T-helper 1 cell treated with Interleukin-12 subunit alpha and Interleukin-12 subunit beta and Interleukin-4 antibody, amounts not matched to agents 30 ng/mL and 1 ng/mL, for 36 hours (primary cell): ENCODE measurements around the gene GSTO2. TPM values are rescaled to one million over a fixed set of nuclear protein-coding genes. Genes with fewer than 3 reads are reported as not detected.

ENCODE experiments used
- intact Hi-C: fragments of 100-400 bp; cut with micrococcal nuclease; formaldehyde crosslinking; loops from one replicate; pipeline ENCODE4 v1.15.1; 2024
- total RNA-seq: library from RNA; stranded (reverse); gene quantifications from 2 replicates; pipeline ENCODE4 v1.2.3, GENCODE V29; 2022

The GSTO2 gene
- total RNA-seq, 1 donor from 2014 or later: 1.4 TPM

DNA sequence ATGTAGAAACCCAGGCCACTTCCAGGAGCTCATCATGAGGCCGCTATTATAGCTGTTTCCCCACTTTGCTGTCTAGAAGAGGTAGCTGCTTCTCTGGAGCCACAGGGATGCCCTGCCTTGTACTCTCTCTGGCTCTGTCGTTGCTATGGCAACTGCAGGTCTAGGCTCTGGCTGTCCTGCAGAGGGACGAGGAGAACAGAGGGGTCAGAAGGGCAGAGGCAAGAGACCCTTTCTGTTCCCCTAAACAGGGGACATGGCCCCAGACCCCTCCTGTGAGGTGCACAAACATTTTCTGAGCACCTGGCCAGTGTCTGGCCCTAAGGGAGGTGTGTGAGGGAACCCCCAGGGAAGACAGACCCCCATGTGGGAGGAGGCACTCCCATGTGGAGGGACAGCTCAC lies 37.9 kb downstream of the GSTO2 start:
- intact Hi-C loops: no loop called here

DNA sequence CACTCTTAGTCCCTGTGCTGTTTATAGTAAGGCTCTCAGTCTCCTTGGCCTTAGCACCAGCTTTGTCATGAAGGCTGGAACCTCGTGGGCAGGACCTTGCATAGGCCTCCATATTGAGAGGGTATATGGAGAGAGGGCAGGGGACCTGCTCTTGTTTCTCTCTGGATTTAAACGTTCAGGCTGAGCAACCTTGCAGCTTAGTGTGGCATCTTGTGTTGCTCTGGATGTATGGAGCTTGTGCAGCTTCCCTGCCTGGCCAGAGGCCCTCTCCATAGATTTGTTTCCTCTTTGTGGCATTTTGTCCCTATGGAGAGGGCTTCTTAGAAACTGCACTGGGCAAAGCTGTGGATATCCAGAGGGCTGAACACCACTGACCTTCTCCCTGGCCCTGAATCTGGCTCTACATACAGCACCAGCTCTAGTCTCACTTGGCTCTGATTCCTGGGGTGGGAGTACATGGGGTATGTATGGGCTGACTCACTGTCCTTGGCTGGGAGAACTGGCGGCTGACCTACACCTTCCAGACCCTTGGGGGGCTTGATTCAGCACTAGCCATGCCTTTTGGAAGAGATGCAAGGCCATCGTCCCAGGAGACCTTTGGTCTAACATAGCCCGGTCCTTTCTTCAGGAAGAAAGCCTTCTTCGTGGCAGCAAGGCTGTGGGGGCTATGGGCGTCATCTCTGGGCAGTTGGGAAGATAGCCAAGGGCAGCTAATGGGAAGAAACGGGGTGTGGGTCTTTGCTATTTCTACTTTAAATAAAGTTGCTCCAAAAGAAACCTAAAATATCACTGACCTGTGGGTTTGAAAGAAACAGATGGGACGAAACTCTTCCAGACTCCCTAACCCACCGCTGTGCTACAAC lies 38.8 kb downstream of the GSTO2 start:
- intact Hi-C loops: loop anchor here (1.0 to 2.0 kb wide), 2 partner anchors 13 to 21 kb away; no protein-coding TSS in a partner anchor

DNA sequence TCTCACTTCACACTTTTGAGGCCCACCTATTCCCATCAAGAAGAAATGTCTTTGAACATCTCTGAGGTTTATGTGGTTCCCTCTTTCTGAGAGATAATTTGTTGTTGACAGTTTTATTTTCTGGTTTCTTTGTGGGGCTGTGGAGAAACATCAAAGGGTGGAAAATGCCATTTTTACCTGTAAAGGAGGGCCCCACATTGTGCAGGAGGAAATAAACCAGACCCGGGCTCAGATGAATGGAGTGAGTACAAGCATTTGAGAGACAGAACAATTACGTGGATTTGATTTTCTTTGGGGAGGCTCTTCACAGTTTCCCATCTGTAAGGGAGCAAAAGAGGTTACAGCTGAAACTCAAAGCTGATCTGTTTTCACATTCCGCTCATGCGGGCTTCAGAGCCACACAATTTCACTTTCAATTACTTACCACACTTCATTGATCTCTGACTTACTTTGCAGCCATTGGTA lies 39.5 kb downstream of the GSTO2 start:
- intact Hi-C loops: loop anchor here (1.0 to 2.0 kb wide), 2 partner anchors 13 to 20 kb away; no protein-coding TSS in a partner anchor

DNA sequence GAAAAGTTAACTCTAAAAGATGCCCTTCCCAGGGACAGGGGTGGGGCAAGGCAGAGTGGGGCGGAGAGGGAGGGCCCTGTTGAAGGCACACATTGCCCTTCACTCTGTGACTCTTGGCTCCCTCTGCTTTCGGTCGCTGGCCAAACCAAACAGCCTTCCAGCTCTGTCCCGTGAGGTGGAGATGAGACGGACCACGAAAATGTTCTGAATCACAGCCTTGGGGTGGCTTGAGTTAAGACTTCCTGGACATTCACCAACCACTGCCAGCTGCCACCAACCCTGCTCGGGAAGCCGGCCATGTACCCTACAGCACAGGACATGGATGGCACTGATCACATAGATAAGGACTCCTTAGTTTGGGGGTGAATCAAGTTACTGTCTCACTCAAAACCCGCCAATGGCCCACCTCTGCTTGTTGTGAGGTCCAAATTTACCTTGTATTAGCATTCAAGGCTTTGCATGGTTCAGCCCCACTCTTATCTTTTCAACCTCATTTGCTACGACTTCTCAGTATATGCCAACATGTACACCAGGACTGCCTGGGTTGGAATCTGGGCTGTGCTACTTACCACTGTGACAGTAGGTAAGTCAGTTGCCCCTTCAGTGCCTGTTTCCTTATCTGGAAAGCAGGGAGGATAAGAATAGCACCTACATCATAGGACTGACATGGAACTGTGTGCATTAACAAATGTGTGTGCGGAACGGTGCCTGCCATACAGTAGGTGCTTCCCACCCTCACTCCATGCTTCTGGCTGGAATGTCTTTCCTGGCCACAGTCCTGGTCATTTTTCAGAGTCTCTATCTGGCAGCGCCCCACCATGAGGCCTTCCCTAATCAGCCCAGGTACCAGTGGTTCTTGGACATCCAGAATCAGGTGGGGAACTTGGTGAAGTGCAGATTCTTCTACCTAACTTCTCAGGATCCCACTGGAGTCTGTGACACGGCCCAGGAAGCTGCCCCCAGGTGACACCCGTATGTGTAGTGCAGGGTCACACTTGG lies 41.3 kb downstream of the GSTO2 start:
- intact Hi-C loops: loop anchor here (2.0 kb wide), 1 partner anchor 19 kb away; no protein-coding TSS in a partner anchor

DNA sequence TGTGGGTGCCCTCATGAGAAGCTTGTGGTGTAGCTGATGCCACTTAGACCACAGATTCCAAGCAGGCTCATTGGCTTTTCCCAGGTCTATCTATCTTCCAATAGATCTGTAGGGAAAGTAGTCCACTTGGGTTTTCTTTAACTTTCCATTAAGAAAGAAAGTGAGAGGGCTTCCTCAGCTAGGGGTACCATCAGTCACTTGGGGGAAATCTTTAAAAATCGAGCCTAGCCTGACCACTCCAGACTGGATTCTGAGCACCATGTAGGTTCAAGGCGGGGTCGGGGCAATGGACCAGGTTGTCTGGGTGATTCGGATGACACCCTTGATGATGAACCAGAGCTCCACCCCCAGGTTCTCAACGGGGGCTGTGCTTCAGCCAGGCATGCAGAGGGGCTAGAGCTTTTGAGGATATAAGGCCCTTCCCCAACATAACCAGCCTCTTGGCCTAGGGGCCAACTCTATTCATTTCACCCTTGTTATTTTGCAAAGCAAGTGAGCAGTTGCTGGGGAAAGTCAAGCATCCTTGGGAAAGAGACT lies 42.3 kb downstream of the GSTO2 start:
- intact Hi-C loops: no loop called here

DNA sequence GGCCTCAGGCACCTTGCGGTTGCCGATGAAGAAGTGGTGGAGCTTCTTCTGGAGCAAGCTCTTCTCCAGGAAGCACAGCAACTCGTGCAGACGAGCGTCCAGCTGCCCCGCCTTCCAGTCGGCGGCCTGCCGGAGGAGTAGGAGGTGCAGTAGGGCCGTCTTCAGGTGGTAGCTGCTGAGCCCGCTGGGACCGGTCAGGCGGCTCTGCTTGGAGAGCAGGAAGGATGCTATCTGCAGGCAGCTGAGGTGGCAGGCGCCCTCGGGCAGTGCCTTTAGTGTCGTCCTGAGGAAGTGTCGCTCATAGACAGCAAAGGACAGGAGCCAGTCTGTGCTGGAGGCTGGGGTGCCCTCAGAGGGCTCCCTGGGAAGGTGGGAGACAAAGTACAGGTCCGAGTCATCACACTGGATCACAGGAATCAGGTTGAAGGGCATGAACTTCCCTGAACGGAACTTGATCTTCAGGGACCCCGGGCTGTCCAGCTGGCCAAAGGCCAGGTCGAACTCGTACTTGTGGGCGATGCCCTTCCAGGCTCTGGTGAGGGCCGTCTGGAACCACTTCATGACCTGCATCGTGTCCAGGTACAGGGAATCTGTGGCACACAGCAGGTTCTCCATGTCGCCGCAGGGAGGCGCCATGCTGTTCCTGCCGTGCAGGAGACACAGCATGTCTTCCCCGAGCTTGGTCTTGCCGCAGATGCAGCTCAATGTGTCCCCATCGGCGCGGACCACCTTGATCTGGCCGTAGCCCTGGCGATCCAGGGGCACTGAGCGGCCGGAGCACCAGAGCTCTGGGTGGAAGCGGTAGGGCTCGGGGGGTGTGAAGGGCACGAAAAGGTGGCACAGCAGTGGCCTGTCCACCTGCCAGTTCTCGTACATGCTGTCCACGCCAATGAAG lies 45.9 kb downstream of the GSTO2 start:
- intact Hi-C loops: no loop called here

DNA sequence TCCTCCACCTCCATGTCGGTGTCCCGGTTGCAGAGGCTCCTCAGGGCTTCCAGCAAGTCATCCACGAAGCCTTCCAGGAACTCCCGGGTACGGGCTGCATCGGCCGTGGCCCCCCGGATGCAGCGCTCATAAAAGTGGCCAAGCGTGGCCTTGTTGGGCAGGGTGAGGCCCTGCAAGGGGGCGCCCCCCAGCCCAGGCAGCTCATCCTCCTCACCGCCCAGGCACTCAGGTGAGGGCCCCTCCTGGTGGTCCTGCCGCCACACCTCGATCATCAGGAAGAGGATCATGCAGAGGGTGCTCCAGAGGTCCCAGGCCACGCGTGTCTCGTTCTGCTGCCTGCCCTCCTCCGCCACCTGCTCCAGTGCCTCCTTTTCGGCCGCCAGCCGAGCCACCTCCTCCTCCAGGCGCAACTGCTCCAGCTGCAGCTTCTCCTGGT lies 46.5 kb downstream of the GSTO2 start:
- intact Hi-C loops: no loop called here

DNA sequence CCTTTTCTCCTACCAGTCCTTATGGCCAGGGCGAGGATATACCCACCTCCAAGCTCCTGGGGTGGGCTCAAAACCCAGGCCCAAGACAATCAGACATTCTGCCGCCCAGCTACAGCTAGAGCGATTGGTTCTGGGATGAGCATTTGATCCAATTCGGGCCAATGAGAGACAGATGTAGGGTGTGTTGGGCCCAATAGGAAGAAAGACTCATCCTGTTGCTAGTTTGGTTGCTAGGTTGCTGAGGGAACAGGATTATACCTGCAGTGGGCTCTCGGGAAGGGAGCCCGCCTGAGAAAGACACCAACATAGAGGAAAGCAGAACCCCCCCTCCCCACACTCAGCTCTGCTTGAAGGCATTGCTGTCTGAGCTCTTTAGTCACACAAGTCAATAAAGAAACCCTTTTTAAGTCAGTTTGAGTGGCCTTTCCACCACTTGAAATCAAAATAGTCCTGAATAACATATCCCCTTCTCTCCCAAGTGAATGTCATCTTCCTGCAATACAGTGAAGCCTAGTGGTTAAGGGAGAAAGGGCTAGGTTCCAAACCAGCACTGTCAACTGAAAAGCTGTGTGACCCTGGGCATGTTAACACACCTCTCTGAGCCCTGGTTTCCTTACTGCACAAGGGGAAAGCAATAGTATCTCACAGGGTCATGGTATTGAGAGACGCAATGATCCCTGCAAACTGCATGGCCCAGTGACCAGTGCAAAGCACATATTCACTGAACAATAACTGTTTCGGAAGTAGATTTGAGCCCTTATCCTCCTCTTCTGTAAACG lies 47.5 kb downstream of the GSTO2 start:
- intact Hi-C loops: no loop called here

DNA sequence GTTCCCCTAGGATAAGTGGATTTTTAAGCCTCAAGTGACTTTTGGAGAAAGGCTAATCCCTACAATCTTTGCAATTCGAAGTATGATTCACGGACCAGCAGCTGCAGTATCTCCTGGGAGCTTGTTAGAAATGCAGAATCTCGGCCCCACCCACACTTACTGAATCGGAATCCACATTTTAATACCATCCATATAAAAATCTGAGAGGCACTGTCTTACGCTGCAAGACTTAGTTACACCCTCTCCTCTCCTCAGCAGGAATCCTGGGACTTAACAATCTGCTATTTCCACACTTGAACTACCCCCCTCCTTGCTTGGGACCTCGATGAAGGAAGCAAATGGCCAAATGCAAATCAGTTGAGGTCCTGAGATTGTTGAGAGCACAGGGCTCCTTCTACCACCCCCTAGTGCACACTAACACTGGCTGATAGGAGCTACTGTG lies 48.3 kb downstream of the GSTO2 start:
- intact Hi-C loops: no loop called here

DNA sequence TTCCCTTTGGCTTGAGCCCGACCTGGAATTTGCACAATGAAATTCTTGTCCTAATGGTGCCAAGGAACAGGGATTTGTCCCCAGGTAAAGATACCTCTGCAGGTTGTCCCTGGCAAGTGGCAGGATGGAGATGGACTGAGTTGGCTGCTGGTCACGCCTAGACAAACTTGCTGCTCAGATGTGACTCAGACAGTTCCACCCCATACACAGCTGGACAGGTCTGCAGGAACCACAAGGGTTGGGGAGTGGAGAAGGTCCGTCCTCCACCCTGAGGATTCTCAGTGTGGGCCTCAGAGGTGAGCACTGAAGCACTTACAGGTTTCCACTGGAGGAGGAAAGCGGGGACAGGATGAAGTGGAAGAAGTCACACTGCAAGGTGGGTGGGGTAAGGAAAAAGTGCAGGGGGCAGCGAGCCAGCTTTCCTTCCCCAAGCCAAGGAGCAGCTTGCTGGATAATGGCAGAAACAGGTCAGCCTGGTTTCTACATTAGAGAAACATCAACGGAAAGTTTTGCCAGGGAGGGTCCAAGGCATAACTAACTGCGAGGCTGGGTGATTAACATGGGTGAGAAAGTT lies 48.8 kb downstream of the GSTO2 start:
- intact Hi-C loops: no loop called here

DNA sequence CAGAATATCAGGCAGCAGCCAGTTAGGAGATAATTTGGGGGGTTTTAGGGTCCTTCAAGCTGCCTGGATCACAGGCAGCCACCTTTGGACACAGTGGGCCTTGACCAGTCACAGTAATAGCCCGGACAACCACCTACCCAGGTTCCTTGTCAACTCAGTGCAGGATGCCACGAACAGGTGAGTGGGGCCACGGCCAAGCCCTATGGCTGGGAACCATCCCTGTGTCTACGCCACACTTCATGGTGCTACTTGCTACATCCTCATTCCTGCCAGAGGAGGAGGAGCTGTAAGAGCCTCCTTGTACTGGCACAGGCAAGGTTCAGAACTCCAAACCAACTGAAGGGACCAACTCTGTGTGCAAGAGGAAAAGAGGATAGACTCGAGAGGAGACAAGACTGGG lies 49.3 kb downstream of the GSTO2 start:
- intact Hi-C loops: no loop called here

DNA sequence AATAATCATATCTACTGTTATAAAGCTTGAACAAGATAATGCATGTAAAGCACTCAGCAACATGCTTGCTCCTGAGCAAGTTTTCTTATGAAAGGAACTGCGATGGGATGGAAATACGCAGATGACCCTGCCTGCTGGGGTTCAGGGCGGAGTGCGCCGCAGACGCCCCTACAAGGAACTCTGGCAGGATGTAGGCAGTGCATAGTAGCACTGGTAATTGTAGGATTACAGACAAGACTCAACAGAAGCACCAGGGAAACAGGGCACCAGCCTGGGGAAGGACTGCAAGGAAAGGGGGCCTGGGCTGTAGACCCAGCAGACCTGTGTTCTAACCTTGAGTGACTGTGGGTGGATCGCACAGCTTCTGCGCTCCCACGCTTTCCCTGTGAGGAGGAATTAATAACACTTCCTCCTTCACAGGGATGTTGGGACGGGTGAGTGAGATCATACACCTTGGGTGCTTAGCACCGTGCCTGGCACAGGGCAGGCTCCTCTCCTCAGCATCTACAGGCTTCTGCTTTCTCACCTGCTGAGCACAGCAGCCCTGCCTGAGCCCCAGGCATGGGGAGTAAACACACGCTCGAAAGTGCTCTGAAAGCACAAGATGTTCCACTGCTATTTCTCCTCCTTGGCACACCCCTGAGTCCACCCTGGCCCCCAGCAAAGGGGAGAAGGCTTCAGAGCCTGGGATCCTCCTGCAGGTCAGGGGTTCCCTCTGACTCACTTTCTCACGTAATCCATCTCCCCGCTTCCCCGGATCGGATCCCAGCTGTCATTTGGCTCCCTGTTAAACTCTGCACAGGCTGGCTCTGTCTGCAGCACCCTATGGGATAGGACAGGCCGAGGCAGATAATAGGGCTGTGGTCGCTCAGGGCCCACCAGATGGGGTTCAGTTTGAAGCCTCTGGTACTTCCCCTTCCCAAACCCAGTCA lies 50.1 kb downstream of the GSTO2 start:
- intact Hi-C loops: no loop called here

DNA sequence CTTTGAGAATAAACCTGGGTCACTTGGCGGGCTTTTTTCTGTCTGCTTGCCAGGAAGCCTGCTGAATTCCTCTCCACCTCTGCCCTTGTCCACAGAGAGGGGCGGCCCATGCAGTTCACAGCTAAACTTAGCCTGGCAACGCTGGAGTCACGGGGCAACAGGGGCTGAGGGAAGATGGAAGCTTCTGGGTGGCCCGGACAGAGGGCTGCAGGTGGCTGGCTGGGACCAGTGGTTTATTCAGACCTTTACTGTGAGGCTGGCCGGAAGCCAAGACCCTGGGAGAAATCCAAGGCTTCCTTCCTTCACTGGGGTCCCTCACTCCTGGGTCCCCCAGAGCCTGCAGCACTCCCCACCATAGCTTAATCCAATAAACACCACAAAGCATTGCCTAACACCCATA lies 52.2 kb downstream of the GSTO2 start:
- intact Hi-C loops: loop anchor here (1.0 kb wide), 1 partner anchor 13 kb away; no protein-coding TSS in a partner anchor

DNA sequence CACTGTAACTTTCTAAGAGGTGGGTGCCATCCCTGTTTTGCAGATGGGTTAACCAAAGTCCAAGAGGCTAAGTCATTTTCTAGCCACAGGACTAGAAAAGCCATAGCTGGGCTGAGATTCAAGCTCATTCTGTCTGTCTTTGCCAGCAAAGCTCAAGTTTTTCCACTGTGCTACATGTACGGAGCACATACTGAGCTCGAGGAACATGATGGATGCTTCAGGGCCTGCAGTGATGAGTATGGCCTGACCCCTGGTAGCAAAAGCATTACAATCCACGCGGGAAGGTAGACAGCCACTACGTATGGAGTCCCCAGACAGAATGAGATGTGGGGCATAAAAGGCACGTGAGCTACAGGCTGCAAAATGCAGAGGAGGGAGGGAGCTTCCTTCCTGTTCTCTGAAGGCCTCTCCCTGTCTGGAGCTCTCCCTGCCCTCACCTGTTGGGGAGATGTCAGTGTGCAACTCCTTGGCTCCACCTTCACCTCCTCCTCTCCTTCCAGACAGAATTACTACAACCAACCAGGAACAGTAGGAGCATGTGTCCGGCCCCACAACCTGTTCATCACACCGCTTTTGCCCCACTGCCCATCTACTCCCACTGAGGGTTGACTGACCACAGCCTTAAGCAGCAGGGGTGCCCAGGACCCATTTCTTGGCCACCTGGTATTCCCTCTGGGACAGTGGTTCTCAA lies 52.9 kb downstream of the GSTO2 start:
- intact Hi-C loops: loop anchor here (1.0 to 2.0 kb wide), 2 partner anchors 14 to 17 kb away; partner anchors contain the start of gene ITPRIP

DNA sequence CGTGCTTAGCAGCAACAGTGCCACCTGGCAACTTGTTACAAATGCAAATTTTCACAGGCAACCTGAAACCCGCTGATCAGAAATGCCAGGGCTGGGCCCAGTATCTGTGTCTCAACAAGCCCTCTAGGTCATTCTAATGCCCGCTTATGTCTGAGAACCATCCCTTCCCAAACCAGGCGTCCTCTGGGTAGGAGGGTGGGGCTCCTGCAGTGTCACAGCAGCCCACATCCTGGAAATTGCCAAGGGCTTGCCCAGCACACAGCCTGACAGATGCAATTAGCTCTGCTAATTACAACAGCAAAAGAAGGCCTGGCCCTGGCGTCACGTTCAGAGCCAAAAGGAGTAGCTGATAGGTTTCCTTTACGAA lies 53.4 kb downstream of the GSTO2 start:
- intact Hi-C loops: loop anchor here (2.0 kb wide), 1 partner anchor 16 kb away; the partner anchor contains the start of gene ITPRIP

DNA sequence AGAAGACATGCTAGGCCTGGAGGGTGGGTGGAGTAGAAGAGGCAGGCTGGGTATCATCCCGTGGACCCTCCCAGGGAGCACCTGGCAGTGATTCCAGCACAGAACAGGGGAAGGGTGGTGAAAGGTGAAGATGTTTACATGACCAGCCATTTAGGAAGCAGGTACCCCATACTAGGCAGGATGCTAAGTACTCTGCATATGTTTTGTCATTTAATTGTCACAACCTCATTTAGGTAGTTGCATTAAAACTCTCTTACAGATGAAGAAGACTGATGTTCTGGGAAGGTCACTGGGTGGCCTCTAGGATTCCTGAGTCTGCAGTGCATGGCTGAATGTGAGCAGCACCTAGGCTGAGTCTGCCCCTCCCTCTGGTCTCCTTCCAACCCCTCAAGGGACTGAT lies 54.1 kb downstream of the GSTO2 start:
- intact Hi-C loops: loop anchor here (2.0 kb wide), 1 partner anchor 16 kb away; the partner anchor contains the start of gene ITPRIP

DNA sequence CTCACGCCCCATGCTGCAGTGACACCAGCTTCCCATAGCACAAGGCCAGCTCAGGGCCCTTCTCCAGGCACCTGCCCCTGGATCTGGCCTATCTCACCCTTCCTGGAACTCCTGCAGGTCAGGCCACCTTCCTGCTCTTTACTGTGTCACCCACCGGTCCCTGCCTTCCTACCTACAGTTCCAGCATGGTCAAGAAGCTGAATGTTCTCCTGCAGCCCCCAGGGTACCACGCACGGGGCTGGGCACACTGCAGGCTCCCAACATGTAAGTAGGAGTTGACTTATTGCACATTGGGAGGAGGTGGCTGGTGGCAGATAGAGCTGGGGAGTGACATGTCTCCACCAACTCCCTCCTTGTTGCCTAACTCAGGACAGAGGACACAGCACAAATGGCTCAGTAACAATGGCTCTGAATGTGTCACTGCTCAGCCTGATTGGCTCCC lies 54.8 kb downstream of the GSTO2 start:
- intact Hi-C loops: loop anchor here (2.0 kb wide), 1 partner anchor 15 kb away; the partner anchor contains the start of gene ITPRIP
